MCF 10A (cell line): ENCODE measurements around the gene AKR7A2. TPM values are rescaled to one million over a fixed set of nuclear protein-coding genes. Genes with fewer than 3 reads are reported as not detected.

ENCODE experiments used
- BruUV-seq: library from RNA; stranded (reverse); fragments of 400-500 nt; replicated peaks from 2 replicates; lab custom pipeline; 2021; lab: Mats Ljungman, UMichigan
- CTCF ChIA-PET: fragments of 300-600 bp; sonication (Branson Sonifier 250); formaldehyde crosslinking; extraction: SDS; loops from one replicate; lab custom pipeline; 2021; ENCODE audit warnings: antibody characterized with exemption, inconsistent platforms; lab: Yijun Ruan, JAX
- POLR2A ChIA-PET: fragments of 300-600, 350-650 bp; sonication (Branson Sonifier 250); formaldehyde crosslinking; extraction: SDS; loops from one replicate; lab custom pipeline; 2020; ENCODE audit warnings: antibody characterized with exemption, inconsistent platforms; lab: Yijun Ruan, JAX
- DNase-seq: peaks from one replicate; pipeline ENCODE4 v3.0.0-alpha.2; 2018; ENCODE audit not compliant: unreplicated experiment
- H3K27ac Mint-ChIP-seq: one replicate; pipeline ENCODE4 v1.8.0; 2022; ENCODE audit warnings: mild to moderate bottlenecking, low read depth, mixed read lengths; ENCODE audit not compliant: unreplicated experiment
- H3K27me3 Mint-ChIP-seq: one replicate; pipeline ENCODE4 v1.8.0; 2022; ENCODE audit warnings: mixed read lengths; ENCODE audit not compliant: insufficient read depth, unreplicated experiment
- H3K36me3 Mint-ChIP-seq: one replicate; pipeline ENCODE4 v1.8.0; 2022; ENCODE audit warnings: mild to moderate bottlenecking, moderate library complexity, mixed read lengths; ENCODE audit not compliant: insufficient read depth, unreplicated experiment
- H3K4me1 Mint-ChIP-seq: one replicate; pipeline ENCODE4 v1.8.0; 2022; ENCODE audit warnings: mixed read lengths; ENCODE audit not compliant: insufficient read depth, unreplicated experiment
- H3K4me3 Mint-ChIP-seq: one replicate; pipeline ENCODE4 v1.8.0; 2022; ENCODE audit warnings: mild to moderate bottlenecking, moderate library complexity, mixed read lengths; ENCODE audit not compliant: unreplicated experiment
- H3K9me3 Mint-ChIP-seq: one replicate; pipeline ENCODE4 v1.8.0; 2022; ENCODE audit warnings: mixed read lengths; ENCODE audit not compliant: unreplicated experiment
- intact Hi-C: fragments of 100-400 bp; cut with micrococcal nuclease; formaldehyde crosslinking; loops from 2 replicates; pipeline ENCODE4 v1.14.1; 2022
- total RNA-seq: library from RNA; stranded (reverse); gene quantifications from 2 replicates; pipeline ENCODE4 v1.2.3, GENCODE V29; 2022
- TF ChIP-seq, protein P1 (sequence below): fragments of 200-600 bp; IDR thresholded peaks from one replicate; pipeline ENCODE4 v1.8.0; 2022; ENCODE audit warnings: antibody characterized with exemption, mild to moderate bottlenecking; ENCODE audit not compliant: unreplicated experiment

The AKR7A2 gene
- total RNA-seq, 1 experiment from 2014 or later = 28.7 TPM

- H3K36me3 Mint-ChIP-seq = peaks cover 49% of the 10 kb centered on the region
- H3K4me1 Mint-ChIP-seq = peaks cover 4% of the 10 kb centered on the region
- DNase-seq = peak; percentile 49
- intact Hi-C loops = loop anchor here (2.0 kb wide), 1 partner anchor 308 kb away; no protein-coding TSS in a partner anchor
- no peak overlapping the region for H3K27ac Mint-ChIP-seq
- BruUV-seq = no TSS peak
- ChIA-PET CTCF (interaction anchor here (0.5 to 2.8 kb wide), 14 partner anchors 8 to 370 kb away, joined by 3 to 11 read pairs (median 4); no protein-coding TSS in a partner anchor), POLR2A (interaction anchor here (0.9 kb wide), 1 partner anchor 18 kb away, joined by 3 read pairs; no protein-coding TSS in a partner anchor)
- TF ChIP-seq, protein P1, sequence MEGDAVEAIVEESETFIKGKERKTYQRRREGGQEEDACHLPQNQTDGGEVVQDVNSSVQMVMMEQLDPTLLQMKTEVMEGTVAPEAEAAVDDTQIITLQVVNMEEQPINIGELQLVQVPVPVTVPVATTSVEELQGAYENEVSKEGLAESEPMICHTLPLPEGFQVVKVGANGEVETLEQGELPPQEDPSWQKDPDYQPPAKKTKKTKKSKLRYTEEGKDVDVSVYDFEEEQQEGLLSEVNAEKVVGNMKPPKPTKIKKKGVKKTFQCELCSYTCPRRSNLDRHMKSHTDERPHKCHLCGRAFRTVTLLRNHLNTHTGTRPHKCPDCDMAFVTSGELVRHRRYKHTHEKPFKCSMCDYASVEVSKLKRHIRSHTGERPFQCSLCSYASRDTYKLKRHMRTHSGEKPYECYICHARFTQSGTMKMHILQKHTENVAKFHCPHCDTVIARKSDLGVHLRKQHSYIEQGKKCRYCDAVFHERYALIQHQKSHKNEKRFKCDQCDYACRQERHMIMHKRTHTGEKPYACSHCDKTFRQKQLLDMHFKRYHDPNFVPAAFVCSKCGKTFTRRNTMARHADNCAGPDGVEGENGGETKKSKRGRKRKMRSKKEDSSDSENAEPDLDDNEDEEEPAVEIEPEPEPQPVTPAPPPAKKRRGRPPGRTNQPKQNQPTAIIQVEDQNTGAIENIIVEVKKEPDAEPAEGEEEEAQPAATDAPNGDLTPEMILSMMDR = peak; percentile 90
- no peaks in the 10 kb centered on the region for H3K27me3 Mint-ChIP-seq
- H3K9me3 Mint-ChIP-seq = no peaks in the 10 kb centered on the region
- H3K4me3 Mint-ChIP-seq = no peak overlapping the region
These were observed 32.4 kb upstream of the AKR7A2 start for GRCh38 chr1:19344372-19344810.

GRCh38 chr1:19343617-19344350 lies 31.8 kb upstream of the AKR7A2 start:
- CTCF ChIA-PET = interaction anchor here (0.5 to 2.8 kb wide), 20 partner anchors 9 to 924 kb away, joined by 3 to 11 read pairs (median 4); no protein-coding TSS in a partner anchor
- TF ChIP-seq, protein P1 = no peak
- Mint-ChIP-seq H3K27me3 (no peaks in the 10 kb centered on the region), H3K27ac (no peak overlapping the region), H3K4me3 (no peak overlapping the region), H3K9me3 (no peaks in the 10 kb centered on the region), H3K4me1 (peaks cover 4% of the 10 kb centered on the region), H3K36me3 (peaks cover 45% of the 10 kb centered on the region)
- intact Hi-C loops = loop anchor here (2.0 kb wide), 1 partner anchor 309 kb away; no protein-coding TSS in a partner anchor
- BruUV-seq = no TSS peak
- DNase-seq = no peak
- POLR2A ChIA-PET = interaction anchor here (0.9 kb wide), 1 partner anchor 18 kb away, joined by 3 read pairs; no protein-coding TSS in a partner anchor

DNA sequence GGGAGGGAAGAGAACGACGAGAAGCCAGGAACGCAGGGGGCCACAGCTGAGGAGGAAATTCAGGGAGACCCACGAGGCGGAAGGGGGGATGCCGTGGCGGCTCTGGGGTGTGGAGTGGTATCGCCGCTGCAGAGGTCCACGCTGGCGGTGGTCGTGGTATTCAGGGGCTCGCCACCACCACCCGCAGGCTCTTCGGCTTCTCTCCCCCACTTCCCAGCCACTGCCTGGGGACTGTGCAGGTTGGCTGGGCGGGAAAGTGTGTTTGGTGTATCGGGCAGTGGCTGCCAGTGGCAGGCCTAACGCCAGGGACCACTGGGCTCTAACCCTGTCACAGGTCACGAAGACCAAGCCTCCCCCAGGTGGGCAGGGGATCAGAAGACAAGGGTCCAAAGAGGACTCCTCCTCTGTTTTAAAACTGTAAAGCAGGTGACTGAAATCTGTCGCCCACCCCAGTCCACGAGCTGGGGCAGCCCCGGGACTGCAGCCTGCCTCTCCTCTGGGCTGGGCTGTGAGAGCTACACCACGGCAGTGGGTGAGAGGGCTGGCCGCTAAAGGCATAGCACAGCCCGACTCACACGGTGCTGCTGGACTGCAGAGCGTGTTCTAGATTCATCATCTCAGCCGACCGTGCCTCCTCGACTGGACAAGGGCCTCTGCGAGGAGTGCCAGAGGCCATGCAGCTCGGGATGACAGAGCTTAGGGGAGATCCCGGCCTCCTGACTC lies 31.1 kb upstream of the AKR7A2 start:
- no peak for DNase-seq
- POLR2A ChIA-PET = no interaction called here
- CTCF ChIA-PET = interaction anchor here (0.5 to 2.8 kb wide), 16 partner anchors 8 to 925 kb away, joined by 3 to 11 read pairs (median 4); no protein-coding TSS in a partner anchor
- H3K36me3 Mint-ChIP-seq = peaks cover 45% of the 10 kb centered on the region
- BruUV-seq = no TSS peak
- H3K9me3 Mint-ChIP-seq = no peaks in the 10 kb centered on the region
- TF ChIP-seq, protein P1 = no peak
- peaks cover 4% of the 10 kb centered on the region for H3K4me1 Mint-ChIP-seq
- H3K27ac Mint-ChIP-seq = no peak overlapping the region
- H3K4me3 Mint-ChIP-seq = no peak overlapping the region
- intact Hi-C loops = no loop called here
- H3K27me3 Mint-ChIP-seq = no peaks in the 10 kb centered on the region
